ENCODE measurements around the gene ZDHHC1. TPM values are rescaled to one million over a fixed set of nuclear protein-coding genes. Genes with fewer than 3 reads are reported as not detected.

The ZDHHC1 gene
- total and polyA plus RNA-seq, 2 of the 13 experiments (the other 11 are each of a cell fraction or from before 2014, with no cell fraction given) = 0.51 to 1.1 TPM

- TF ChIP-seq ZNF318 (CRISPR knock-in tag; IDR thresholded peaks at IDR 0.05) (no peak; the same call in 1 of the 2 replicates), MLXIP (CRISPR knock-in tag; IDR thresholded peaks at IDR 0.05; ENCODE audit: borderline replicate concordance) (no peak), TEAD2 (CRISPR knock-in tag; IDR thresholded peaks at IDR 0.05) (no peak), RCOR2 (CRISPR knock-in tag; IDR thresholded peaks at IDR 0.05) (no peak), DDIT3 (CRISPR knock-in tag; IDR thresholded peaks at IDR 0.05) (no peak), ZMYM2 (CRISPR knock-in tag; IDR thresholded peaks at IDR 0.05) (no peak), MAFF (IDR thresholded peaks at IDR 0.05; ENCODE audit: low read depth, low read length) (no peak), GABPA (IDR thresholded peaks at IDR 0.05; ENCODE audit: low read depth, low read length) (no peak), GABPA (CRISPR knock-in tag; IDR thresholded peaks at IDR 0.05; ENCODE audit: low read depth) (no peak), MAFG (CRISPR knock-in tag; IDR thresholded peaks at IDR 0.05) (0 out of 2 replicates have a peak, but pooled peaks have one; percentile 5)
- TF ChIP-seq, protein P1, sequence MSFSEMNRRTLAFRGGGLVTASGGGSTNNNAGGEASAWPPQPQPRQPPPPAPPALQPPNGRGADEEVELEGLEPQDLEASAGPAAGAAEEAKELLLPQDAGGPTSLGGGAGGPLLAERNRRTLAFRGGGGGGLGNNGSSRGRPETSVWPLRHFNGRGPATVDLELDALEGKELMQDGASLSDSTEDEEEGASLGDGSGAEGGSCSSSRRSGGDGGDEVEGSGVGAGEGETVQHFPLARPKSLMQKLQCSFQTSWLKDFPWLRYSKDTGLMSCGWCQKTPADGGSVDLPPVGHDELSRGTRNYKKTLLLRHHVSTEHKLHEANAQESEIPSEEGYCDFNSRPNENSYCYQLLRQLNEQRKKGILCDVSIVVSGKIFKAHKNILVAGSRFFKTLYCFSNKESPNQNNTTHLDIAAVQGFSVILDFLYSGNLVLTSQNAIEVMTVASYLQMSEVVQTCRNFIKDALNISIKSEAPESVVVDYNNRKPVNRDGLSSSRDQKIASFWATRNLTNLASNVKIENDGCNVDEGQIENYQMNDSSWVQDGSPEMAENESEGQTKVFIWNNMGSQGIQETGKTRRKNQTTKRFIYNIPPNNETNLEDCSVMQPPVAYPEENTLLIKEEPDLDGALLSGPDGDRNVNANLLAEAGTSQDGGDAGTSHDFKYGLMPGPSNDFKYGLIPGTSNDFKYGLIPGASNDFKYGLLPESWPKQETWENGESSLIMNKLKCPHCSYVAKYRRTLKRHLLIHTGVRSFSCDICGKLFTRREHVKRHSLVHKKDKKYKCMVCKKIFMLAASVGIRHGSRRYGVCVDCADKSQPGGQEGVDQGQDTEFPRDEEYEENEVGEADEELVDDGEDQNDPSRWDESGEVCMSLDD (CRISPR knock-in tag; IDR thresholded peaks at IDR 0.05; ENCODE audit: borderline replicate concordance) = peak; percentile 51; the same call in 1 of the 2 replicates
- TF ChIP-seq, protein P2, sequence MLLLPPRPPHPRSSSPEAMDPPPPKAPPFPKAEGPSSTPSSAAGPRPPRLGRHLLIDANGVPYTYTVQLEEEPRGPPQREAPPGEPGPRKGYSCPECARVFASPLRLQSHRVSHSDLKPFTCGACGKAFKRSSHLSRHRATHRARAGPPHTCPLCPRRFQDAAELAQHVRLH (CRISPR knock-in tag; IDR thresholded peaks at IDR 0.05; ENCODE audit: borderline replicate concordance, low read depth) = no peak
These were observed 14.9 kb upstream of the ZDHHC1 start, which contains the start of gene HSD11B2 (continued) for GRCh38 chr16:67430977-67431774.

All from HepG2 (cell line).